Mucosa of rectum (tissue), 2 donors: ENCODE results near the gene FAM181A.

Source experiments
- H3K27ac ChIP-seq, 2 donors: one replicate each; pipeline ENCODE4 v1.7.0; 2013; ENCODE audit warnings: inconsistent platforms in 2 of 2, low read depth in 2 of 2, low read length in 2 of 2
- H3K27me3 ChIP-seq, 2 donors: one replicate each; pipeline ENCODE4 v1.7.0; 2013; ENCODE audit warnings: low read length in 2 of 2; ENCODE audit not compliant: control insufficient read depth in 2 of 2, insufficient read depth in 2 of 2
- H3K36me3 ChIP-seq, 2 donors: one replicate each; pipeline ENCODE4 v1.7.0; 2013; ENCODE audit warnings: low read length in 2 of 2; ENCODE audit not compliant: control insufficient read depth in 2 of 2, insufficient read depth in 2 of 2
- H3K4me1 ChIP-seq, 2 donors: one replicate each; pipeline ENCODE4 v1.7.0; 2013; ENCODE audit warnings: low read length in 2 of 2, mild to moderate bottlenecking in 1 of 2; ENCODE audit not compliant: control insufficient read depth in 2 of 2, insufficient read depth in 2 of 2
- H3K4me3 ChIP-seq, 2 donors: one replicate each; pipeline ENCODE4 v1.7.0; 2013; ENCODE audit warnings: low read length in 2 of 2
- H3K9ac ChIP-seq, 2 donors: one replicate each; pipeline ENCODE4 v1.7.0; 2013; ENCODE audit warnings: low read length in 2 of 2, low read depth in 1 of 2, mild to moderate bottlenecking in 1 of 2
- H3K9me3 ChIP-seq, 2 donors: one replicate each; pipeline ENCODE4 v1.7.0; 2013; ENCODE audit warnings: low read length in 2 of 2; ENCODE audit not compliant: control insufficient read depth in 2 of 2
- donor health status: healthy.
- donor health status: Normal muscosa, but diverticular disease.

FAM181A gene

GRCh38 chr14:93939304-93940229 is 12.4 kb downstream of the FAM181A start:
- Histone ChIP-seq H3K36me3 (peaks cover 3 to 22% of the 10 kb centered on the region in 2 donors), H3K27me3 (peaks cover 0 to 4% of the 10 kb centered on the region in 2 donors), H3K27ac (no peak overlapping the region), H3K9me3 (no peaks in the 10 kb centered on the region), H3K9ac (no peak overlapping the region), H3K4me1 (peaks cover 4 to 9% of the 10 kb centered on the region in 2 donors), H3K4me3 (peak overlapping the region; percentile 31 to 41)

GRCh38 chr14:93940437-93940836 is 13.3 kb downstream of the FAM181A start:
- peaks cover 0 to 4% of the 10 kb centered on the region in 2 donors for H3K27me3 ChIP-seq
- no peaks in the 10 kb centered on the region for H3K9me3 ChIP-seq
- no peak overlapping the region for H3K4me3 ChIP-seq
- peaks cover 4 to 9% of the 10 kb centered on the region in 2 donors for H3K4me1 ChIP-seq
- no peak overlapping the region for H3K27ac ChIP-seq
- no peak overlapping the region for H3K9ac ChIP-seq
- peaks cover 3 to 19% of the 10 kb centered on the region in 2 donors for H3K36me3 ChIP-seq

- Histone ChIP-seq H3K4me3 (no peak overlapping the region), H3K9ac (no peak overlapping the region), H3K27ac (no peak overlapping the region), H3K9me3 (no peaks in the 10 kb centered on the region), H3K27me3 (peaks cover 0 to 4% of the 10 kb centered on the region in 2 donors), H3K36me3 (peaks cover 3 to 16% of the 10 kb centered on the region in 2 donors), H3K4me1 (peaks cover 4 to 9% of the 10 kb centered on the region in 2 donors)
Measured at GRCh38 chr14:93941293-93941910, 14.3 kb downstream of the FAM181A start.

- H3K4me1 ChIP-seq, result peaks cover 4 to 9% of the 10 kb centered on the region in 2 donors
- H3K4me3 ChIP-seq, result no peak overlapping the region
- no peaks in the 10 kb centered on the region for H3K27me3 ChIP-seq
- H3K9ac ChIP-seq, result no peak overlapping the region
- no peak overlapping the region for H3K27ac ChIP-seq
- H3K9me3 ChIP-seq, result no peaks in the 10 kb centered on the region
- peaks cover 3 to 9% of the 10 kb centered on the region in 2 donors for H3K36me3 ChIP-seq
Measured at GRCh38 chr14:93943052-93943451, 15.9 kb downstream of the FAM181A start.

GRCh38 chr14:93943930-93944329 is 16.8 kb downstream of the FAM181A start:
- H3K4me3 ChIP-seq, result no peak overlapping the region
- H3K9me3 ChIP-seq, result no peaks in the 10 kb centered on the region
- H3K9ac ChIP-seq, result no peak overlapping the region
- no peaks in the 10 kb centered on the region for H3K27me3 ChIP-seq
- no peak overlapping the region for H3K27ac ChIP-seq
- H3K36me3 ChIP-seq, result peaks cover 3 to 9% of the 10 kb centered on the region in 2 donors
- peaks cover 4 to 9% of the 10 kb centered on the region in 2 donors for H3K4me1 ChIP-seq

- H3K36me3 ChIP-seq, result peaks cover 3 to 9% of the 10 kb centered on the region in 2 donors
- no peak overlapping the region for H3K4me3 ChIP-seq
- H3K4me1 ChIP-seq, result peaks cover 2 to 5% of the 10 kb centered on the region in 2 donors
- H3K9me3 ChIP-seq, result no peaks in the 10 kb centered on the region
- no peaks in the 10 kb centered on the region for H3K27me3 ChIP-seq
- no peak overlapping the region for H3K27ac ChIP-seq
- H3K9ac ChIP-seq, result no peak overlapping the region
Measured at GRCh38 chr14:93944348-93945069, 17.4 kb downstream of the FAM181A start.

GRCh38 chr14:93945070-93945399 is 17.9 kb downstream of the FAM181A start:
- Histone ChIP-seq H3K4me3 (no peak overlapping the region), H3K4me1 (peaks cover 1 to 2% of the 10 kb centered on the region in 2 donors), H3K27me3 (no peaks in the 10 kb centered on the region), H3K27ac (no peak overlapping the region), H3K36me3 (peaks cover 3 to 9% of the 10 kb centered on the region in 2 donors), H3K9me3 (no peaks in the 10 kb centered on the region), H3K9ac (no peak overlapping the region)

GRCh38 chr14:93946104-93946503 is 19.0 kb downstream of the FAM181A start:
- no peaks in the 10 kb centered on the region for H3K9me3 ChIP-seq
- H3K36me3 ChIP-seq, result peaks cover 3 to 7% of the 10 kb centered on the region in 2 donors
- no peaks in the 10 kb centered on the region for H3K4me1 ChIP-seq

GRCh38 chr14:93946541-93947090 is 19.5 kb downstream of the FAM181A start:
- H3K36me3 ChIP-seq, result peaks cover 3 to 7% of the 10 kb centered on the region in 2 donors
- H3K9ac ChIP-seq, result no peak overlapping the region
- no peak overlapping the region for H3K27ac ChIP-seq
- no peaks in the 10 kb centered on the region for H3K9me3 ChIP-seq
- H3K27me3 ChIP-seq, result no peaks in the 10 kb centered on the region
- no peaks in the 10 kb centered on the region for H3K4me1 ChIP-seq
- no peak overlapping the region for H3K4me3 ChIP-seq

More at GRCh38 chr14:93946104-93946503, 19.0 kb downstream of the FAM181A start:
- Histone ChIP-seq H3K27ac (no peak overlapping the region), H3K9ac (no peak overlapping the region), H3K4me3 (no peak overlapping the region), H3K27me3 (no peaks in the 10 kb centered on the region)
